GM19193 (cell line): ENCODE measurements around the gene PSORS1C1.

Source experiments
- POLR2A ChIP-seq: IDR thresholded peaks from 4 replicates; pipeline ENCODE4 v1.6.1; 2011; ENCODE audit not compliant: insufficient read depth, insufficient read length; ENCODE audit errors: extremely low read depth

Gene PSORS1C1

DNA sequence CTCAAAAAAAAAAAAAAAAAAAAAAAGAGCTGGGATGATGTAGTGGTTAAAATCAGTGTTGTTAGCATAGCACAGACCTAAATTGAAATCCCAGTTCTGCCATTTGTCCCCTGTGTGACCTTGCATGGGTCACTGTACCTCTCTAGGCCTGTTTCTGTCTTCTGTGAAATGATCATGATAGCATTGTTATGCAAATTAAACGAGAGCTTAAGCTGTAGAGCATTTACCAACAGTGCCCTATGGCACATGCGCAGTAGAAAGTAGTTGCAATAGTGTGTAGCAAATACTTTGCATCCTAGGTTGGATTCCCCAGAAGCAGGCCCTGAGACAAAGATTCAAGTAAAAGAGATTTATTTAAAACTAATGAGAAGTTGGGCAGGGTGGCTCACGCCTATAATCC is 17.0 kb downstream of the PSORS1C1 start:
- TF ChIP-seq POLR2A: no peak

DNA sequence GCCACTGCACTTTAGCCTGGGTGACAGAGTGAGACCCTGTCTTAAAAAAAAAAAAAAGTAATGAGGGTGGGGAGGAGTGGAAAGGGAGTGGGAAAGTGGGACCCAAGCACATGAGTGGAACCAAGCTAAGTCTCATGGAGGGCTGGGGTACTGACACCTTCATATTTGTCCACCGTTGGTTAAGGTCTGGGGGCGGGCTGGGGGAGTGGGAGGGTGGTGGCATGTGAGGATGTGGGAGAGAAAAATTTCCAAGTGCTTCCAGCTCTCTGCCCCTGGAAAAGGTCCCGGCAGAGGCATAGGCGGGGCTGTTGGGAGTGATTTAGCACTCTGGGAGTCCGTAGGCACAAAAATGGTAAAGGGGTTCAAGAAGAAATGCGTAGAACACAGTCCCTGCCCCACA is 18.2 kb downstream of the PSORS1C1 start:
- TF ChIP-seq POLR2A: no peak

DNA sequence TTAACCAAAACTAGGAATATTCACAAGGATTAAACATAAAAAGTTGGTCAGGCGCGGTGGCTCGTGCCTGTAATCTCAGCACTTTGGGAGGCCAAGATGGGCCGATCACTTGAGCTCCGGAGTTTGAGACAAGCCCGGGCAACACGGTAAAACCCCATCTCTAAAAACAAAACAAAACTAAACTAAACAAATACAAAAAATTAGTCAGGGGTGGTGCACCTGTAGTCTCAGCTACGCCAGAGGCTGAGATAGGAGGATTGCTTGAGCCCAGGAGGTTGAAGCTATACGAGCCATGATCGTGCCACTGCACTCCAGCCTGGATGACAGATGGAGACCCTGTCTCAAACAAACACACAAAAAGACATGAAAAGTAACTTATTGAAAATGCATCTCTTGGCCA is 21.1 kb downstream of the PSORS1C1 start:
- no peak for TF ChIP-seq POLR2A

DNA sequence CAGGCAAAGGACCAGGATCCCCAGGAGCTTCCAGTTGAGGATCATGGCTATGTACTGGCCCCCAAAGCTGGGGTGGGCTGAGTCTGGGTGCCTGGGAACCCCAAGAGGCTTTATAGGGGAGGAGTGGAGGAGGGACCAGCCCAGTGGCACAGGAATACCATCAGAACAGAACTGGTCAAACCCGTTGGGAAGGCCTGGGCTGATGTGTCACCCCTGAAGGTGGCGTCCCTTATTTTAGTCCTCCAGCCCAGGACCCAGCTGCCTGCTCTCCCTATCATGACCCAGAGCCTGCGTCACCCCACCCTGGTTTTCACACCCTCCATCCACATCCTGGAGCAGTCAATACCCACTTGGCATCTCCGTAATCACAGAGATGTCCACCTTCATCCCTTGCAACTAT is 24.4 kb downstream of the PSORS1C1 start, which contains the start of gene PSORS1C2:
PSORS1C2 (minus strand) TSS at position 85 of the 400 bp plus-strand sequence; CDS start at position 45, 40 bp downstream.
- no peak for TF ChIP-seq POLR2A

DNA sequence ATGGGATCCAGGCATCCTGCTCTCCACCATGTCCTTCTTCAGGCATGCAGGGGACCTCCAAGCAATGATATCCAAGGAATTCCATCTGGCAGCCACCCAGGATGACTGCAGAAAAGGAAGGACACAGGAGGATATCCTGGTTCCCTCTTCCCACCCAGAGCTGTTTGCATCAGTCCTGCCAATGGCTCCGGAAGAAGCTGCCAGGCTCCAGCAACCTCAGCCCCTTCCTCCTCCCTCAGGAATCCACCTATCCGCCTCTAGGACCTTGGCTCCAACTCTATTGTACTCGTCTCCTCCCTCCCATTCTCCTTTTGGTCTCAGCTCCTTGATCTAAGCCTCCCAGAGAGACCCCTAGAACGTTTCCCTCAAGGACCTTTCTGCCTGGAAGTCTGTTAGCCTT is 25.0 kb downstream of the PSORS1C1 start:
- TF ChIP-seq POLR2A: no peak

DNA sequence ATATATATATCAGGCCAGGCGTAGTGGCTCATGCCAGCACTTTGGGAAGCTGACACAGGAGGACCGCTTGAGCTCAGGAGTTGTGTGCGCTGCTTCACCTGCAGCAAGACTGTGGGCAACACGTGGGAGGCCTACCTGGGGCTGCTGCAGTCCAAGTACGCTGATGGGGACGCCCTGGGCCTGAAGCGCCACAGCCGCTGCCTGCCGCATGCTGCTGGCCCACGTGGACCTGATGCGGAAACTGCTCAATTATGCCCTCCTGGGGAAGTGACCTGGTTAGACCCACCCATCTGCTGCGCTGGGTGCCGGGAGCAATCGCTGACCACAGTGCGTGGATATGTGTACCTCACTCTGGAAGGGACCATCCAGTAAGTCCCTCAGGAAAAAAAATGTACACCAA is 26.0 kb downstream of the PSORS1C1 start:
- TF ChIP-seq POLR2A: no peak

DNA sequence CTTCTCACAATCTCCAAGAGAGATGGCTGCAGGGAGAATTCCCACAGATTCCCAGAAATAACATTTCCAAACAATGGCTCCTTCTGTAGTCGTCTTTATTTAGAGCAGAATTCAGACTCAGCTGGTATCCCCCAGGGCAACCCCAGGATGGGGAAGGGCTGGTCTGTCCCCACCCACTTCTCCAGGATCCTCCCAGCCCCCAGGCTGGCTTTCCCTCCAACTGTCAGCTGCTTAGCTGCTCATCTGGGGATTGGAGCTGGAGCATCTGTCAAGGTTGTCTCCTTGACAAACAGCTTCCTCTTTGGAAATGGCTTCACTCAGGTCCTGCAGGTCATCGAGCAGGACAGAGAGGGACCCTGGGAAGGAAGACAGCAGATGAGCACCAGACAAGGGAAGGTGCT is 27.8 kb downstream of the PSORS1C1 start:
- TF ChIP-seq POLR2A: no peak

DNA sequence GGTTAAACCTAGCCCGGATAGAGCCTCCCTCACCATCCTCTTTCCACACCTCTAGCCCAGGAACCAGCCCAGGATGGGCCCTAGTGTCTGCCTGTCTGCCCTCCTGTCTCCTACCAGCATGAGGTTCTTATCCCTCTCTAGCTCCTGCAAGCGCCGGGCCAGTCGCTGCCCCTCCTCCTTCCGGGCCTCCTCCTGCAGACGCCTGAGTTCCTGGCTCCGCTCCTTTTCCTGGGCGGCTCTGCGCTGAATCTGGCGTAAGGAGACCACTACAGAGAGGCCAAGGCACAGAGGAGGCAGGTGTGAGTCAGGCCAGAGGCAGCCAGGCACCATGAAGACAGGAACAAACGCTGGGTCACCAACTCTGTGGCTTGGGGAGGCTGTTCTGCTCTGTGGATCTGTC is 28.5 kb downstream of the PSORS1C1 start:
- TF ChIP-seq POLR2A: no peak

DNA sequence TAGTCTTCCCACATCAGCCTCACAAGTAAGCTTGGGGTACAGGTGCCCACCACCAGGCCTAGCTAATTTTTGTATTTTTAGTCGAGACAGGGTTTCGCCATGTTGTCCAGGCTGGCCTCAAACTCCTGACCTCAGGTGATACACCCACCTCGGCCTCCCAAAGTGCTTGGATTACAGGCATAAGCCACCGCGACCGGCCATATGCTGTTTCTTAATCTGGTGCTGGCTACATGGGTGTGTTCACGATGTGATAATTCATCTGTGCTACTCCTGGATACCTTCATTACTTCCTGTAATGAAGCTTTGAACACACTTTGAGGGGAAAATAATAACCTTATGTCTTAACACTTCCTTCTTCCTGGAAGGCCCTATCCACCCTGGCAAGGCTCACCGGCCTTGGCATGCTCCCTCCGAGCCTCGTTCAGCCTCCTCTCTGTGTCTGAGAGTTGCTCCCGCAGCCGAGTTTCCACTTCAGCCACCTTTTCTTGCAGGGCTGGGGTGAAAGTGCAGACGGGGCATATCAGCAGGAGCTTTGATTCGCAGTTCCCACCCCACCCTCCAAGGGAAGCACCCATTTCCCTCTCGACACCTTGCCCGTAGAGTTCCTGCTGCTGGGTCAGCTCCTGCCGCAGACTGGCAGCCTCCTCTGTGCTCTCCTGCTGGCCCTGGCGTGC is 29.8 kb downstream of the PSORS1C1 start:
- no peak for TF ChIP-seq POLR2A

DNA sequence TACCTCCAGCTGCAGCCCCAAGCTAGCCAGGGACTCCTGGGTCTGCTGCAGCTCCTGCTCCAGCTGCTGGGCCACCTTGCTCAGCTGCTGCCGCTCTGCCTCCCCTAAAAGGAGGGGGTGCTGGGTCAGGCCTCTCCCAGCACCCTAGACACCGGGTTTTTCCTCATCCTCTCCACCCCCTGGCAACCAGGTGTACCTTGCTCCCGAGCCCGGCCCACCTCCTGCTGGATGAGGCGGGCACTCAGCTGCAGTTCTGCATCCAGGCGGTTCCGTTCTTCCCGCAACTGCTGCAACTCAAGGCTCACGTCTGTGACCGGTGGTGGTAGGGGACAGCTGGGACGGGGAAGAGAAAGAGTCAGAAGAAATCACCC is 30.4 kb downstream of the PSORS1C1 start:
- TF ChIP-seq POLR2A: no peak

DNA sequence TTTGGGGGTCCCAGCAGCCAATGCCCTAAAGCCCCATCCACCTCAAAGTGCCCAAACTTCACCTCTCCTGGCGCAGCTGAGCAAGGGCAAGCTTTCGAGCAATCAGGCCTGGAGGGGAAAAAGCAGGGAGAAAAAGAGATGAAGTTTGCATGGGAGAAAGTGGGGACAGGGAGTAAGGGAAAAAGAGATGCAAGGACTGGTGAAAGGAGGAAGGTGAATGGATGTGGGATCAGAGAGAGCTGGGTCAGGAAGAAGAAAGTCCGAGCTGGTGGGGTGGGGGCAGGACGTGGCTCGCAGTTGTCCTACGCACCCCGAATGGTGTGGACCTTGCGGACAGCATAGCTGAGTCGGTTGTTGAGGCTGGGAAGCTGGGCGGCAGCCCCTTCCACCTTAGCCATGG is 30.8 kb downstream of the PSORS1C1 start:
- no peak for TF ChIP-seq POLR2A

DNA sequence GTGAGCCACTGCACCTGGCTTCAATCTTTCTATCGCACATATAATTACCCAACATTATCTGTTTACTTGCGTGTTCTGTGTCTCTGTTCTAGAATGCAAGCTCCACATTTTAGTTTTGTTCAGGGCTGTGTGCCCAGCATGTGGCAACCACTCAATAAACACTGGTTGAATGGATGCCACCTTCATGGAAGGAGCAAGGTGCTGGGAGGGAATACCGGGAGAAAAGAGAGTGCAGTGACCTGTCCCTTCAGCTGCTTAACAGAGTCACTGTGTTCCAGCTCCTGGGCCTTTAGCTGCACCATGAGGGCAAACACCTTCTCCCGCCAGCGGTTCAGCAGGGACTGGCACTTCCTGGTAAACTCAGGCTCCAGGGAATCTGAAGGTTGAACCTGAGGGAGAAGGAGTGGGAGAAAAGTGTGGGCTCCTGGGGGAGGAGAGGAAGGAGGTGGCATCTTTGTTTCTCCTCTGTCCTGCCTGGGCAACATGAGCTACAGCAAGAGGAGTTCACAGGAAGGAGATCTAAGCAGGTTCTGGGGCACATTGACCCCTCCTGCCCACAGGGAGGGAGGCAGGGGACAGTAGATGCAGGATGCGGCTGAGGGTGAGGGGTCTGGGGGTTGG is 35.3 kb downstream of the PSORS1C1 start:
- no peak for TF ChIP-seq POLR2A

DNA sequence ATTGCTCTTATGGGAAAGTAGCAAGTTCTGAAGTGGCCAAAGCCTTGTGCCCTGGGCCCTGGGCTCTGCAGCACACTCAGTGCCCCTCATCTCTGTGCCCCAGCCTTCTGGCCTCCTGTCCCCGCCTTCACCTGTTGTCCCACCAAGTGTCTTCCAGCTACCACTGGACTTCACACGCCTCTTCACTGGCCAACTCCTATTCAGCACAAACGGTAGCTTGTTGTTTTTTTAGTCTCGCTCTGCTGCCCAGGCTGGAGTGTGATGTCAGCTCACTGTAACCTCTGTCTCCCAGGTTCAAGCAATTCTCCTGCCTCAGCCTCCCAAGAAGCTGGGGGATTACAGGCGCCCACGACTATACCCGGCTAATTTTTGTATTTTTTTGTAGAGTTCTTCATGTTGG is 38.2 kb downstream of the PSORS1C1 start:
- TF ChIP-seq POLR2A: no peak

DNA sequence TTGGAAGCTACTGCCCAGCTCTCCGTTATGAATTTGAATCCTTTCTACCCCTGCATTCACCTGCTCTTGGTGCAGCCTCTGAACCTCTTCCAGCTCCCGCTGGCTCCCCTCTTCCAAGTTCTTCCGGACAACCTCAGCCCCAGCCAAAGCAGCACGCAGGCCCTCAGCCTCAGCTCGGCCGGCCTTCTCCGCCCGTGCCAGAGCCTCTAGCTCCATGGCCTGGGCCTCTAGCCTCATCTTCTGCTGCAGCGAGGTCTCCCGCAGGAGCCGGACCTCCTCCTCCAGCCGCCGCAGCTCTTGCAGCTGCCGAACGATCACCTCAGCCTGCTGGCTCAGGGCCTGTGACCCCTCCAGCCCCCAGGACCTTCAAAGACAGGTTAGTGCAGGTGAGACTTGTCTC is 39.8 kb downstream of the PSORS1C1 start:
- no peak for TF ChIP-seq POLR2A

DNA sequence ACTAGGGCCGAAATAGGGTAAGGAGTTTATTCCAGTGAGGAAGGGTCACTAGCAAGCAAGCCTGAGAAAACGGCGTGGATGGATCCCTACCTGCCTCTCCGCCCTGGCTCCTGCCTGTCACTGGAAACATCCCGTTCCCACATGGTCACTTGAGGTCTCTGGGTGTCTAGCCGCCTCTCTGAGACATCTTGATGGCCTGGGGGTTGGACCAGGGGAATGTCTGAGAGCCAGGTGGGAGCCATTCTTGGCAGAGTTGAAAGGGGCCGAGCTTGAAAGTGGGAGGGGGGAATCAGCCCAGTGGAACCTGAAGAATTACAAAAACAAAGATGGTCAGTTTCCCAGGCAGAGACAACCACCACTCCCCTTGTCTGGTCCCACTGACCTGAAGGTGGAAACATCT is 42.0 kb downstream of the PSORS1C1 start:
- TF ChIP-seq POLR2A: no peak

DNA sequence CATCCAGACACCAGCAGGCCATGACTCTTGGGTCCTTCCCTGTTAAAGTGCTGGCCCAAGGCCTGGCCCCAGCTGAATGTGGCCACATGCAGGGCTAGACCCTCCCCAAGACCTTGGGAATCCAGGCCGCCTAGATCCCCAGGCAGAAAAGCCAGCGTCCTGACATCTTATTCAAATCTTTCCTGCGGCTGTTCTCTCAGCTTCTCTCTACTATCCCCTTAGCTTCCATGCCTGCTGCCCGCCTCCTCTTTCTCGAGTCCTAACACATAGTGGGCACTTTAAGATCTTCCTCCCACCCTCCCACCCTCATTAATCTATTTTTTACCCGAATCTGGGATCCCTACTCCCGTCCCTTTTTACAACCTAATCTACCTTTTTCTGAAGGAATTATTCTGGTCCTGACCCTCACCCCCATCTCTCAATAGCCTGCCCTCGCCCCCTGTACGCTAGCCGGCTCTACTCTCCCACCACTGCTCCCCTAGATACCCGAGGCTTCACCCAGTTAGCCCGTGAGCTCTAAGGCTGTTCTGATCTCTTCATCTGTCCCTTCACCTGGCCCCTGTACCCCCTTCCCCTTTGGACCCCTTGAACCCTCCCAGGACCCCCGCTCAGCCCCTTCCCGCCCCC is 43.0 kb downstream of the PSORS1C1 start, which contains the start of gene CCHCR1:
CCHCR1 (minus strand) TSS at position 290 of the 627 bp plus-strand sequence; CDS start at position 88, 202 bp downstream.
- no peak for TF ChIP-seq POLR2A

DNA sequence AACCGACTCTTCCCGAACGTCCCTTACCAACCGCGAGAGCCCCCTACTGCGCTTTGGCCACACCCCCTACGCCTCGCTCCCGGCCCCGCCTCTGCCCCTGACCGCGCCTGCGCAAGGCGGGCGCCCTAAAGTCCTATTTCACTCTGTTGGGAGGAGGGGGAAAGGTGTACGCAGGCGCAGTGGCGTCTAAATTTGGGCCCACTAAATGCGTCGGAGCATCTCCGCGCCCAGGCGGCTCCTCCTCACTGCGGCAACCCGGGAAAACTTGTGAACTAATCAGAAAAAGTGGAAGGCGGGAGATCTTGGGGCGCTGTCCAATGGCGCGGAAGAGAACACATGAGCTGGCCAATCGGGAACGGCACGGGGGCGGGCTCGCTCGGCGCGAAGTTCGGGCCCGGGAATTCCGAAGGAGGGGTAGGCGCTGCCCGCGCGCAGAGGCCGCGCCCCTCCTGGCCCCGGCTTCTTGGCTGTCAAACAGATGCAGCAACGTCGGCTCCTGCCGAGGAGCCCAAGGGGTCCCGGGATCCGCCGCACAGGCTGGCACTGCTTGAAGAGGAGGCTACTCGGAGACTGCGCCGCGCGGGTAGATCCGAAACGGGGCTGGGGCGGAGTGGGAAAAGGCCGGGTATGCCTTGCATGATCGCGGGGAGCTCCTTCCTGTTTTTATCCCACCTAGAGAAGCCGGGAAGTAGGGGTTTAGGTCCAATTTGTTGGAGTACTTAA is 43.7 kb downstream of the PSORS1C1 start, which contains the start of gene TCF19:
TCF19 (plus strand) TSS at position 450 of the 723 bp plus-strand sequence. CDS start 881 bp downstream, outside the sequence.
- TF ChIP-seq POLR2A: peak; percentile 53
